ENCODE results near the gene MAP2K1. TPM values are rescaled to one million over a fixed set of nuclear protein-coding genes. Genes with fewer than 3 reads are reported as not detected.

MAP2K1 gene
- total and polyA plus RNA-seq, 11 donors: 15.8 to 164 (median 39.3) TPM

- Histone ChIP-seq H3K27ac (peak overlapping the region in 1 of 12 donors; percentile 23), H3K4me3 (no peak overlapping the region), H3K4me1 (peaks cover 0 to 48% (median 0%) of the 10 kb centered on the region in 12 donors), H3K9me3 (peaks cover 0 to 4% (median 0%) of the 10 kb centered on the region in 12 donors), H3K36me3 (no peaks in the 10 kb centered on the region), H3K27me3 (no peaks in the 10 kb centered on the region)
- intact Hi-C loops (cut with DNase I): no loop called here
- ATAC-seq (no peak), DNase-seq (no peak)
- TF ChIP-seq POLR2A (IDR thresholded peaks at IDR 0.05): no peak
- TF ChIP-seq CTCF (IDR thresholded peaks at IDR 0.05): no peak
- 87 to 94% (median 91%) methylated on average over 4 of the region's 4 CpGs for WGBS, 4 donors
Observed at GRCh38 chr15:66429117-66429516, 42.4 kb downstream of the MAP2K1 start.

GRCh38 chr15:66429546-66429945 is 42.8 kb downstream of the MAP2K1 start:
- WGBS, 4 donors: 85 to 93% (median 88%) methylated on average over 5 to 7 of the region's 7 CpGs
- no peak for ATAC-seq

GRCh38 chr15:66430627-66431255 is 44.0 kb downstream of the MAP2K1 start:
- Histone ChIP-seq H3K4me3 (no peak overlapping the region), H3K36me3 (peaks cover 0 to 10% (median 5%) of the 10 kb centered on the region in 9 donors), H3K9me3 (no peaks in the 10 kb centered on the region), H3K27ac (no peak overlapping the region), H3K4me1 (peaks cover 0 to 38% (median 0%) of the 10 kb centered on the region in 12 donors), H3K27me3 (no peaks in the 10 kb centered on the region)
- WGBS, 4 donors: 49 to 52% (median 51%) methylated on average over 3 of the region's 3 CpGs
- intact Hi-C loops (cut with DNase I): no loop called here
- no peak for DNase-seq
- ATAC-seq: no peak
- TF ChIP-seq CTCF (IDR thresholded peaks at IDR 0.05): no peak
- no peak for TF ChIP-seq POLR2A (IDR thresholded peaks at IDR 0.05)

More at GRCh38 chr15:66429546-66429945, 42.8 kb downstream of the MAP2K1 start:
- no peak overlapping the region for H3K27ac ChIP-seq
- no peaks in the 10 kb centered on the region for H3K9me3 ChIP-seq
- H3K36me3 ChIP-seq: no peaks in the 10 kb centered on the region
- TF ChIP-seq CTCF (IDR thresholded peaks at IDR 0.05) (no peak), POLR2A (IDR thresholded peaks at IDR 0.05) (no peak)
- peaks cover 0 to 48% (median 0%) of the 10 kb centered on the region in 12 donors for H3K4me1 ChIP-seq
- H3K27me3 ChIP-seq: no peaks in the 10 kb centered on the region
- intact Hi-C loops (cut with DNase I): no loop called here
- DNase-seq: no peak
- H3K4me3 ChIP-seq: no peak overlapping the region

GRCh38 chr15:66433726-66434125 is 47.0 kb downstream of the MAP2K1 start:
- H3K36me3 ChIP-seq: peaks cover 0 to 40% (median 35%) of the 10 kb centered on the region in 9 donors
- no peak overlapping the region for H3K4me3 ChIP-seq
- peaks cover 0 to 31% (median 0%) of the 10 kb centered on the region in 12 donors for H3K4me1 ChIP-seq
- intact Hi-C loops (cut with DNase I): no loop called here
- TF ChIP-seq POLR2A (IDR thresholded peaks at IDR 0.05): no peak
- TF ChIP-seq CTCF (IDR thresholded peaks at IDR 0.05): no peak
- H3K27me3 ChIP-seq: no peaks in the 10 kb centered on the region
- H3K9me3 ChIP-seq: no peaks in the 10 kb centered on the region
- DNase-seq (no peak), ATAC-seq (no peak)
- WGBS, 4 donors: 89 to 92% (median 90%) methylated on average over 2 of the region's 2 CpGs
- H3K27ac ChIP-seq: no peak overlapping the region
